Gastrocnemius medialis (tissue), 4 donors: Measurements from ENCODE around the gene CFD. TPM values are rescaled to one million over a fixed set of nuclear protein-coding genes. Genes with fewer than 3 reads are reported as not detected.

ENCODE experiments used
- ATAC-seq, 2 donors: fragments of 150-250 bp; one replicate each; pipeline ENCODE4 v1.9.1; 2016
- DNase-seq, 2 donors: peaks; one replicate each; pipeline ENCODE4 v3.0.0-alpha.2; 2019
- H3K27ac ChIP-seq, 4 donors: fragments of 200-600 bp; sonication (generic); 1 replicate in 1 of 4; 2 replicates in 3 of 4; pipeline ENCODE4 v1.5.1; 2016 to 2018; ENCODE audit warnings: mild to moderate bottlenecking in 2 of 4, moderate library complexity in 1 of 4
- H3K27me3 ChIP-seq, 3 donors: fragments of 200-600 bp; sonication (generic) in 2 of 3; 1 replicate in 1 of 3; 2 replicates in 2 of 3; pipeline versions ENCODE4 v1.5.1 to v1.6.0; 2016 to 2019; ENCODE audit warnings: mild to moderate bottlenecking in 1 of 3, moderate library complexity in 1 of 3
- H3K36me3 ChIP-seq, 2 donors: fragments of 200-600 bp; sonication (generic) in 1 of 2; one replicate each; pipeline ENCODE4 v1.5.1; 2017 to 2018
- H3K4me1 ChIP-seq, 2 donors: fragments of 200-600 bp; sonication (generic) in 1 of 2; one replicate each; pipeline ENCODE4 v1.5.1; 2016 to 2017; ENCODE audit warnings: mild to moderate bottlenecking in 2 of 2
- H3K4me3 ChIP-seq, 4 donors: fragments of 200-600 bp; sonication (generic) in 3 of 4; 1 replicate in 1 of 4; 2 replicates in 3 of 4; pipeline ENCODE4 v1.5.1; 2016 to 2019; ENCODE audit warnings: mild to moderate bottlenecking in 2 of 4
- H3K9me3 ChIP-seq, 3 donors: fragments of 200-600 bp; sonication (generic) in 2 of 3; 1 replicate in 1 of 3; 2 replicates in 2 of 3; pipeline ENCODE4 v1.5.1; 2016 to 2019
- CTCF ChIP-seq, 5 experiments: fragments of 450-650 bp in 3 of 5; fragments of 200-600 bp in 2 of 5; sonication (generic) in 2 of 5; IDR thresholded peaks in 4 of 5; conservative IDR thresholded peaks in 1 of 5; 1 replicate in 4 of 5; 2 replicates in 1 of 5; pipeline ENCODE4 v1.5.1; 2016 to 2019; ENCODE audit warnings: antibody characterized with exemption in 5 of 5, mild to moderate bottlenecking in 3 of 5, moderate library complexity in 3 of 5
- POLR2A ChIP-seq, 2 donors: fragments of 450-650 bp; IDR thresholded peaks; one replicate each; pipeline ENCODE4 v1.6.1; 2017; ENCODE audit warnings: antibody characterized with exemption in 2 of 2, mild to moderate bottlenecking in 2 of 2, moderate library complexity in 2 of 2
- in situ Hi-C, 4 donors: fragments of 200-750 bp; cut with MboI; loops; one replicate each; pipeline versions ENCODE4 v1.15.0 to v1.8.0; 2017; ENCODE audit warnings: low sequenced_read_pairs in 4 of 4
- intact Hi-C: fragments of 100-400 bp; cut with DNase I; formaldehyde crosslinking; loops from one replicate; pipeline ENCODE4 v1.15.1; 2023; ENCODE audit warnings: low total_unique reads
- total RNA-seq, 4 donors: library from RNA; depleted of rRNA; stranded (reverse); fragments of >200 nt; gene quantifications; one replicate each; pipeline versions ENCODE4 v1.1.0 to v1.2.3, GENCODE V29; 2016

Gene CFD
- total RNA-seq, 4 donors from 2014 or later: 153 to 309 (median 210) TPM

DNA sequence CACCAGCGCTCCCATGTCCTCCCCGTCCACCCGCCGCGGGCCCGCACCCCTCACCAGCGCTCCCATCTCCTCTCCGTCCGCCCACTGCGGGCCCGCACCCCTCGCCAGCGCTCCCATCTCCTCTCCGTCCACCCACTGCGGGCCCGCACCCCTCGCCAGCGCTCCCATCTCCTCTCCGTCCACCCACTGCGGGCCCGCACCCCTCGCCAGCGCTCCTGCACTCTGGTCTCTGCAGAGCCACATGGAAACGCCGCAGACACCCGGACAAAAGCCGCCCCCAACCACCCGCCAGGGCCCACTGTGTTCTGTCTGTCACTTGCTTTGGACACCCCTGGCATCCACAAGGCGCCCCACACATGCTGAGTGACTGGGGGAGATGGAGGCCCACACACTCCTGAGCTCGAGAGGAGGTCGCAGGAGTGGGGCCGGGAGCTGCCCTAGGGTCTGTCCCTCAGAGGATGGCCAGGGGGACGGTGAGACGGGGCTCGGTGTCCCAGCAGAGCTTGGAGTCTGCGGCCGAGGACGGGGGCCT, 7.4 kb downstream of the CFD start:
- H3K36me3 ChIP-seq: peaks cover 0 to 36% of the 10 kb centered on the region in 2 donors
- no peaks in the 10 kb centered on the region for H3K9me3 ChIP-seq
- H3K4me3 ChIP-seq: no peak overlapping the region
- in situ Hi-C loops (loop anchor here in 1 of 4 donors (25.0 kb wide), 1 partner anchor 120 kb away; the partner anchor contains the start of gene WDR18), intact Hi-C loops (no loop called here)
- ATAC-seq (no peak), DNase-seq (no peak)
- peaks cover 2 to 13% (median 11%) of the 10 kb centered on the region in 3 donors for H3K27me3 ChIP-seq
- no peak overlapping the region for H3K27ac ChIP-seq
- no peak for TF ChIP-seq CTCF (IDR thresholded peaks at IDR 0.05 in 4 of 5, conservative IDR thresholded peaks at IDR 0.05 in 1 of 5)
- TF ChIP-seq POLR2A (IDR thresholded peaks at IDR 0.05): no peak
- no peaks in the 10 kb centered on the region for H3K4me1 ChIP-seq

DNA sequence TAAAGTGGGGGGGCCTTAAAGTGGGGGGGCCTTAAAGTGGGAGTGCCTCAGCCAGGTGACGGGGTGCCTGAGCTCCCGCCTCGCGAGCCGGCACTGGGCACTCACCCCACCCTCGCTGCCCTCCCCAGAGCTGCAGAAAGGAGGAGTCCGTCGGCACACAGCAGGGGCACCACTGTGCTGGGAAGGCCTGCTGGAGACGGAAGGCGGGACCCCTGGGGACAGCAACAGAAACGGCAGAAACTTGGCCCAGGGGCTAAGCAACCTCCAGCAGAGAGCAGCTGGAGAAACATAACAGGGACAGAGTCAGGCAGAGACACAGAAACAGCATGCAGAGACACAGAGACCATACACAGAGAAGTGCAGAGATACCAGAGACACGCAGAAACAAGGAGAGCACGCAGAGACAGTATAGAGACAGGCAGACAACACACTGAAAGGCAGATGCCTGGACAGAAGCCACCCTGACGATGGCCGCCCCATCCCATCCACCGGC, 7.9 kb downstream of the CFD start:
- in situ Hi-C loops: loop anchor here in 1 of 4 donors (25.0 kb wide), 1 partner anchor 120 kb away; the partner anchor contains the start of gene WDR18
- intact Hi-C loops: no loop called here

GRCh38 chr19:867855-868457, 8.5 kb downstream of the CFD start:
- no peaks in the 10 kb centered on the region for H3K4me1 ChIP-seq
- no peak for TF ChIP-seq POLR2A (IDR thresholded peaks at IDR 0.05)

More for the DNA sequence above, 7.9 kb downstream of the CFD start:
- Histone ChIP-seq H3K4me1 (no peaks in the 10 kb centered on the region), H3K27me3 (peaks cover 2 to 8% (median 6%) of the 10 kb centered on the region in 3 donors), H3K9me3 (no peaks in the 10 kb centered on the region), H3K4me3 (no peak overlapping the region), H3K36me3 (peaks cover 0 to 40% of the 10 kb centered on the region in 2 donors), H3K27ac (no peak overlapping the region)
- TF ChIP-seq POLR2A (IDR thresholded peaks at IDR 0.05) (no peak), CTCF (IDR thresholded peaks at IDR 0.05 in 4 of 5, conservative IDR thresholded peaks at IDR 0.05 in 1 of 5) (no peak)
- DNase-seq (no peak), ATAC-seq (no peak)

DNA sequence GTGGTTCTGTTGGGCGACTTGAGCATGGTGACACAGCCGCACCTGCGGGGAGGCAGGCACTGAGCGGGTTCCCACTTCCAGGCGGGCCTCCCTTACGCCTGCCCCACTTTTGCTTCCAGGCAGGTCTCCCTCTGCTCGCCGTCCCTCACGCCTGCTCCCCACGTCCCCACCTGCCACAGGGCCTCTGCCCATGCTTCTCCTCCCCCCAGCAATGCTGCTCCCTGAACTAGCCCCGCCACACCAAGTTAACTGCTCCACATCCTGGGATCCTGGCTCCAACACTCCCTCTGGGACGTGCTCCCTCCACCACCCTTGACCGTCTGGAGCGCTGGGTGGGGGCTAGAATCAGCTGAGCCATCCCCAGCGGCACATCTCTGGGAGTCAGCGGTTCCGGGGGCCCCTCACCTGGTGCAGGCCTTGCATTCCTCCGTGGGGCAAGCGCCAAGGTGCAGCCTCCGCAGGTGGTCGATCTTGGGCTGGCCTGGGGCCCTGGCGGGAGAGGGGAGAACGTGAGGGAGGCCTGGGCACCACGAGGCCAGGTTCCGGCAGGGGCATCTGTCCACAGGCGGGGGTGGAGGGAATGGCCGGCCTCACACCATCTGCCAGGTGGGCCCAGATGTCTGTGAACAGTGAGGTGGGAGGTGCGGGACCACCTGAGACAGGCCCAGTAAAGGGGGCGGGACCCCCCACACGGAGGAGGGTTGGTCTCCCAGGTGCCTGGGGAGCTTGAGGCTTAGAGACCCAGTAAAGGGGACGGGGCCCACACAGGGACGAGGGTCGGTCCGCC, 9.2 kb downstream of the CFD start:
- in situ Hi-C loops: loop anchor here in 1 of 4 donors (25.0 kb wide), 1 partner anchor 119 kb away; the partner anchor contains the start of gene WDR18
- intact Hi-C loops: no loop called here
- DNase-seq: no peak
- Histone ChIP-seq H3K9me3 (no peaks in the 10 kb centered on the region), H3K27me3 (no peaks in the 10 kb centered on the region), H3K4me3 (no peak overlapping the region), H3K27ac (peak overlapping the region in 3 of 4 donors; percentile 39 to 52 (median 47)), H3K36me3 (peaks cover 0 to 45% of the 10 kb centered on the region in 2 donors), H3K4me1 (no peaks in the 10 kb centered on the region)
- ATAC-seq: no peak
- no peak for TF ChIP-seq POLR2A (IDR thresholded peaks at IDR 0.05)
- TF ChIP-seq CTCF (IDR thresholded peaks at IDR 0.05 in 4 of 5, conservative IDR thresholded peaks at IDR 0.05 in 1 of 5): no peak

More at GRCh38 chr19:867855-868457, 8.5 kb downstream of the CFD start:
- Histone ChIP-seq H3K27ac (no peak overlapping the region), H3K36me3 (peaks cover 0 to 42% of the 10 kb centered on the region in 2 donors), H3K9me3 (no peaks in the 10 kb centered on the region), H3K27me3 (peaks cover 0 to 2% (median 2%) of the 10 kb centered on the region in 3 donors), H3K4me3 (no peak overlapping the region)
- in situ Hi-C loops (loop anchor here in 1 of 4 donors (25.0 kb wide), 1 partner anchor 119 kb away; the partner anchor contains the start of gene WDR18), intact Hi-C loops (no loop called here)
- ATAC-seq (no peak), DNase-seq (no peak)
